NT2/D1 (cell line): ENCODE results near the gene USP1.

Experiments
- SUZ12 ChIP-seq: IDR thresholded peaks from 2 replicates; pipeline ENCODE4 v1.6.1; 2011; ENCODE audit not compliant: insufficient read length, insufficient read depth; ENCODE audit errors: extremely low read depth
- YY1 ChIP-seq: IDR thresholded peaks from 2 replicates; pipeline ENCODE4 v1.6.1; 2011; ENCODE audit not compliant: insufficient read length, insufficient read depth
- ZNF274 ChIP-seq: IDR thresholded peaks from 2 replicates; pipeline ENCODE4 v1.6.1; 2011; ENCODE audit warnings: mild to moderate bottlenecking, low read depth, low read length

DNA sequence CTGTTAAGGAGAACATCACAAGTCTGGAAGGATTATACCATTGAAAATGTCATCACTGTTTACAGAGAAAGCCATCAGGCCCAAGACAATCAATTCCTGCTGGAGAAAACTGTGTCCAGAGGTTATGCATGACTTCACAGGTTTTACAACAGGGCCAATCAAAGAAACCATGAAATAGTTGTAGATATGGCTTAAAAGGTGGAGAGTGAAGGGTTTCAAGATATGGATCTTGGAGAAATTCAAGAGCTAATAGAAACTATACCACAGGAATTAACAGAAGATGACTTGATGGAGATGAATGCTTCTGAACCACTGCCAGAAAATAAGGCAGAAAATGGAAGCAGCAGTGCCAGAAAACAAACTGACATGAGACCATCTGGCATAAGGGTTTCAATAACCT, 30.2 kb downstream of the USP1 start:
- TF ChIP-seq ZNF274: no peak
- no peak for TF ChIP-seq YY1
- TF ChIP-seq SUZ12: no peak
